ENCODE measurements around the gene TSPAN16. TPM values are rescaled to one million over a fixed set of nuclear protein-coding genes. Genes with fewer than 3 reads are reported as not detected.
A peak's percentile ranks its signal among the peaks of the same experiment; 100 is the strongest.

Gene TSPAN16
- total and polyA plus RNA-seq, 2 of the 13 experiments (the other 11 are each of a cell fraction or from before 2014, with no cell fraction given): not detected

DNA sequence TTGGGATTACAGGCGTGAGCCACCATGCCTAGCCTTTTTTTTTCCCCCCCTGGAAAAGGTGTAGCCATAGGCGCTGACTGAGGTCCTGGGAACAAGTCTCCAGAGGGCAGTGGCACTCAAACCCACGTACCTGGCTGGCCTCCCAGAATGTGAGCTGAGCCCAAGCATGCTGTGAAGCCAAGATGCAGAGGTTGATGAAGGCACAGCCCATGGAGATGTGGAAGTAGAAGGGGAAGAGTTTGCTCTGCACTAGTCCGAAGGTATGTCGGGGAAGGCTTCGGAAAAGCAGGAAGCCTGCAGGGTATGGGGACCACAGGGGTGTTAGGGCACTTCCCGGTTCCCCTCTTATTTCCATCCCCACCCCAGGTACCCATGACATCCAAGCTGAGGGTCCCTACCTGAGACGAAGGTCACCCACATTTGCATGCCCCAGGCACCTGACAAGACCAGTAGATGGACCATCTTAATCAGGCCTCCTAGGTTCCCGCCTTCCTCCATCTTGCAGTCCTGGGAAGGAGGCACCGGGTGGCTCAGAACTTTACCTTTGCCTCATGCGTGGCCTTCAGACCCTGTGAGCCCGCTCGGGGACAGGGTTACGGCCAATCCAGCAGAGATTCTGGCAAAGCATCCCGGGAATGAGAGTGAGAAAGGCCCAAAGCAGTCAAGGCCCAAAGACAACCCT is 49.3 kb downstream of the TSPAN16 start (continued):
- TF ChIP-seq, protein P1, sequence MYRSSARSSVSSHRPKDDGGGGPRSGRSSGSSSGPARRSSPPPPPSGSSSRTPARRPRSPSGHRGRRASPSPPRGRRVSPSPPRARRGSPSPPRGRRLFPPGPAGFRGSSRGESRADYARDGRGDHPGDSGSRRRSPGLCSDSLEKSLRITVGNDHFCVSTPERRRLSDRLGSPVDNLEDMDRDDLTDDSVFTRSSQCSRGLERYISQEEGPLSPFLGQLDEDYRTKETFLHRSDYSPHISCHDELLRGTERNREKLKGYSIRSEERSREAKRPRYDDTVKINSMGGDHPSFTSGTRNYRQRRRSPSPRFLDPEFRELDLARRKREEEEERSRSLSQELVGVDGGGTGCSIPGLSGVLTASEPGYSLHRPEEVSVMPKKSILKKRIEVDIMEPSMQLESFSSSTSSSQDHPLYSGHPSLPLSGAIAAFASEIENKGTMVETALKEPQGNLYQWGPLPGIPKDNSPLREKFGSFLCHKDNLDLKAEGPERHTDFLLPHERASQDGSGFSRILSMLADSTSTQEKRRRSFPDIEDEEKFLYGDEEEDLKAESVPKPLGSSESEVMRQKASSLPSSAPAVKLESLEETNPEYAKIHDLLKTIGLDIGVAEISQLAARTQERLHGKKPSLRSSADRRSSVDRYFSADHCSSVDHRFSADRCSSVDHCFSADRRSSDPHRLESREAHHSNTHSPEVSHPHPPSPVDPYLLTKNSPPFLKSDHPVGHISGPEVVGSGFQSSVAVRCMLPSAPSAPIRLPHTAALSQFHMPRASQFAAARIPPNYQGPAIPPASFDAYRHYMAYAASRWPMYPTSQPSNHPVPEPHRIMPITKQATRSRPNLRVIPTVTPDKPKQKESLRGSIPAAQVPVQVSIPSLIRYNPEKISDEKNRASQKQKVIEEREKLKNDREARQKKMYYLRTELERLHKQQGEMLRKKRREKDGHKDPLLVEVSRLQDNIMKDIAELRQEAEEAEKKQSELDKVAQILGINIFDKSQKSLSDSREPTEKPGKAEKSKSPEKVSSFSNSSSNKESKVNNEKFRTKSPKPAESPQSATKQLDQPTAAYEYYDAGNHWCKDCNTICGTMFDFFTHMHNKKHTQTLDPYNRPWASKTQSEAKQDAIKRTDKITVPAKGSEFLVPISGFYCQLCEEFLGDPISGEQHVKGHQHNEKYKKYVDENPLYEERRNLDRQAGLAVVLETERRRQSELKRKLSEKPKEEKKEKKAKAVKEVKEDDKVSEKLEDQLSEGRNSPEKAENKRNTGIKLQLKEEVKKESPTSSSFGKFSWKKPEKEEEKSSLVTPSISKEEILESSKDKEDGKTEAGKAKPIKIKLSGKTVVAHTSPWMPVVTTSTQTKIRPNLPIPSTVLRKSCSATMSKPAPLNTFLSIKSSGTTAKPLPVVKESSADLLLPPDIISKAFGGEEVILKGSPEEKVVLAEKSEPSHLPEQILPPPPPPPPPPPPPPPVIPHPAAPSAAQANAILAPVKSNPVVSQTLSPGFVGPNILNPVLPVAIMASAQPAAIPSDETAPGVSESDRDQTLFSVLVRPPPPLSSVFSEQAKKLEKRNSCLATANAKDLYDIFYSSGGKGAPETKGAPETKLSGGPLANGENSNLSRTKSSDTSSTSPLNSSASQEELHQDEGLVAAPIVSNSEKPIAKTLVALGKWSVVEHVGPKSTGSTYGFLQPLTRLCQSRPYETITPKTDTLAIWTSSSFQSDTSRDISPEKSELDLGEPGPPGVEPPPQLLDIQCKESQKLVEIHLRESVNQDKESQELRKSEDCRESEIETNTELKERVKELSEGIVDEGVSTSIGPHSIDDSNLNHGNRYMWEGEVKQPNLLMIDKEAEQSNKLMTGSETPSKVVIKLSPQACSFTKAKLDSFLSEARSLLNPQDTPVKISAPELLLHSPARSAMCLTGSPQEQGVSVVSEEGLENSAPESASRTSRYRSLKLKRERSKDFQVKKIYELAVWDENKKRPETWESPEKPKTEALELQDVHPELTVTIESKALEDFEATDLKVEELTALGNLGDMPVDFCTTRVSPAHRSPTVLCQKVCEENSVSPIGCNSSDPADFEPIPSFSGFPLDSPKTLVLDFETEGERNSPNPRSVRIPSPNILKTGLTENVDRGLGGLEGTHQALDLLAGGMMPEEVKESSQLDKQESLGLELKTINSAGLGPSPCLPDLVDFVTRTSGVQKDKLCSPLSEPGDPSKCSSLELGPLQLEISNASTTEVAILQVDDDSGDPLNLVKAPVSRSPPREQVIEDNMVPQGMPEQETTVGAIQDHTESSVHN (CRISPR knock-in tag; IDR thresholded peaks at IDR 0.05): peak; percentile 32; the same call in 1 of the 2 replicates
- TF ChIP-seq, protein P2, sequence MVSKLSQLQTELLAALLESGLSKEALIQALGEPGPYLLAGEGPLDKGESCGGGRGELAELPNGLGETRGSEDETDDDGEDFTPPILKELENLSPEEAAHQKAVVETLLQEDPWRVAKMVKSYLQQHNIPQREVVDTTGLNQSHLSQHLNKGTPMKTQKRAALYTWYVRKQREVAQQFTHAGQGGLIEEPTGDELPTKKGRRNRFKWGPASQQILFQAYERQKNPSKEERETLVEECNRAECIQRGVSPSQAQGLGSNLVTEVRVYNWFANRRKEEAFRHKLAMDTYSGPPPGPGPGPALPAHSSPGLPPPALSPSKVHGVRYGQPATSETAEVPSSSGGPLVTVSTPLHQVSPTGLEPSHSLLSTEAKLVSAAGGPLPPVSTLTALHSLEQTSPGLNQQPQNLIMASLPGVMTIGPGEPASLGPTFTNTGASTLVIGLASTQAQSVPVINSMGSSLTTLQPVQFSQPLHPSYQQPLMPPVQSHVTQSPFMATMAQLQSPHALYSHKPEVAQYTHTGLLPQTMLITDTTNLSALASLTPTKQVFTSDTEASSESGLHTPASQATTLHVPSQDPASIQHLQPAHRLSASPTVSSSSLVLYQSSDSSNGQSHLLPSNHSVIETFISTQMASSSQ (IDR thresholded peaks at IDR 0.05; ENCODE audit: low read depth): no peak
- TF ChIP-seq, protein P2 (CRISPR knock-in tag; IDR thresholded peaks at IDR 0.05; ENCODE audit: borderline replicate concordance): no peak
- TF ChIP-seq ZNF383 (CRISPR knock-in tag; IDR thresholded peaks at IDR 0.05; ENCODE audit: borderline replicate concordance): peak; percentile 56; the same call in 1 of the 2 replicates
